ENCODE measurements around the gene ECHS1.

GRCh38 chr10:133379801-133380666 lies 6.9 kb upstream of the ECHS1 start:
- no peak for TF ChIP-seq CTCF (conservative IDR thresholded peaks at IDR 0.05 in 1 of 2, IDR thresholded peaks at IDR 0.05 in 1 of 2; ENCODE audit: extremely low read depth in 1 of 2, insufficient read depth in 1 of 2, low read depth in 1 of 2, low read length in 2 of 2)
- TF ChIP-seq EZH2 (IDR thresholded peaks at IDR 0.05; ENCODE audit: borderline replicate concordance, low read length) = no peak
